Mammary epithelial cell (primary cell): ENCODE results near the gene ZBTB20.

Source experiments
- CTCF ChIP-seq, 2 donors: IDR thresholded peaks in 1 of 2; conservative IDR thresholded peaks in 1 of 2; 2 replicates each; pipeline ENCODE4 v1.5.1; 2011 to 2012; ENCODE audit warnings: inconsistent platforms in 2 of 2, low read length in 2 of 2, mild to moderate bottlenecking in 2 of 2, control low read depth in 1 of 2, low read depth in 1 of 2; ENCODE audit not compliant: insufficient read depth in 1 of 2; ENCODE audit errors: extremely low read depth in 1 of 2
- EZH2 ChIP-seq: IDR thresholded peaks from 2 replicates; pipeline ENCODE4 v1.6.1; 2012; ENCODE audit warnings: low read length, inconsistent platforms, borderline replicate concordance

- no peak for TF ChIP-seq CTCF (conservative IDR thresholded peaks at IDR 0.05 in 1 of 2, IDR thresholded peaks at IDR 0.05 in 1 of 2; ENCODE audit: extremely low read depth in 1 of 2, insufficient read depth in 1 of 2, low read depth in 1 of 2, low read length in 2 of 2)
- no peak for TF ChIP-seq EZH2
These were observed 781.2 kb downstream of the ZBTB20 start for GRCh38 chr3:114365909-114366308.
